Activated naive CD4-positive, alpha-beta T cell treated with anti-CD3 and anti-CD28 coated beads, Interleukin-2, amount 10 ng/mL, durations not matched to agents 5 hours and 36 hours (primary cell): ENCODE results near the gene DDA1. TPM values are rescaled to one million over a fixed set of nuclear protein-coding genes. Genes with fewer than 3 reads are reported as not detected.

Experiments used
- total RNA-seq, 2 experiments: library from RNA; stranded (reverse); gene quantifications; one replicate each; pipeline ENCODE4 v1.2.3, GENCODE V29; 2021

DDA1 gene
- 10 to 100 TPM; 47.2 to 52.9 TPM for total RNA-seq

DNA sequence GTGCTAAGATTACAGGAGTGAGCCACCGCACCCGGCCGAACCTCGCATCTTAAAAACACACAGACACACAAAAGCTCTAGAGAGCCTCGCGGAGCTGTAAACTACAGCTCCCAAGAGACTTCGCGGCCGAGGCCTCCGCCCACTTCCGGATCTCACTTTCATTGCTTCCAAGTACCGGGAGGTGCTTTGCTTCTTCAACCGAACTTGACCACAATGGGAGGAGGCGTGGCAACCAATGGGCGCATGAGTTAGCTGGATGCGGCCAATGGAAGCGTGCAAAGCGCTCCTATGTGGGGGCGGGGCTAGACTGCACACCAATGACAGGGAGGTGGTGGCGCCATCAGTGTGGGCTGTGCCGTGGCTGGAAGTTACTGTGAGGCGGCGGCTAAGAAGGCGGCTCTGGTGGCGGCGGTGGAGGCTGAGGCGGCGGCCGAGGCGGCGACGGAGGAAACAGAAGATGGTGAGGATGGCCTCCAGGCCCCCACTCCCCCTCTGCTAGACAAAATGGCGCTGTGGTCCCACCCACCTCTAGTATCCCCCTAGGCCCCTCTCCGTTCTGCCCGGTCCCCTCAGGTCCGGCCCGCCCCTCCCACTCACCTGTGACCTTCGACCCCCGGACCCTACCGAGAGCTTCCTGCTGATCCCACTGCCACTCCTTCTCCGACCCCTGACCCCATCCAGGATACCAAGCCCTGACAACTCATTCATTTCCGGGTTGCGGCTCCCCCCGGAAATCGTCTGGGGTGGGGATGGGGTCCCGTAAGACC, at the start of gene DDA1:
Gene DDA1, plus strand, starts transcription at position 366 of the 767 bp plus-strand sequence. Its CDS starts 92 bp downstream, at position 458.

GRCh38 chr19:17264641-17264979, 44.8 kb upstream of the DDA1 start, which contains the start of gene USHBP1:
TSS of gene USHBP1 (minus strand) at chr19:17264745. CDS start at chr19:17264299, 446 bp downstream.

GRCh38 chr19:17266975-17267788, 42.2 kb upstream of the DDA1 start, which contains the start of gene BABAM1:
TSS of gene BABAM1 (plus strand) at chr19:17267443. CDS start at chr19:17268807, 1,364 bp downstream.

GRCh38 chr19:17281391-17282304, 27.7 kb upstream of the DDA1 start, which contains the start of gene ANKLE1:
TSS of gene ANKLE1 (plus strand) at chr19:17281901. CDS start at chr19:17281921, 20 bp downstream.

GRCh38 chr19:17303167-17303939, 6.0 kb upstream of the DDA1 start, which contains the start of gene ABHD8:
TSS of gene ABHD8 (minus strand) at chr19:17303425. CDS start at chr19:17301616, 1,809 bp downstream.

GRCh38 chr19:17305517-17306284, 3.7 kb upstream of the DDA1 start, which contains the start of gene MRPL34:
TSS of gene MRPL34 (plus strand) at chr19:17305872. CDS start at chr19:17305893, 21 bp downstream.

GRCh38 chr19:17334414-17335409, 25.3 kb downstream of the DDA1 start, which contains the start of gene ANO8:
TSS of gene ANO8 (minus strand) at chr19:17334855. CDS start at chr19:17334670, 185 bp downstream.

DNA sequence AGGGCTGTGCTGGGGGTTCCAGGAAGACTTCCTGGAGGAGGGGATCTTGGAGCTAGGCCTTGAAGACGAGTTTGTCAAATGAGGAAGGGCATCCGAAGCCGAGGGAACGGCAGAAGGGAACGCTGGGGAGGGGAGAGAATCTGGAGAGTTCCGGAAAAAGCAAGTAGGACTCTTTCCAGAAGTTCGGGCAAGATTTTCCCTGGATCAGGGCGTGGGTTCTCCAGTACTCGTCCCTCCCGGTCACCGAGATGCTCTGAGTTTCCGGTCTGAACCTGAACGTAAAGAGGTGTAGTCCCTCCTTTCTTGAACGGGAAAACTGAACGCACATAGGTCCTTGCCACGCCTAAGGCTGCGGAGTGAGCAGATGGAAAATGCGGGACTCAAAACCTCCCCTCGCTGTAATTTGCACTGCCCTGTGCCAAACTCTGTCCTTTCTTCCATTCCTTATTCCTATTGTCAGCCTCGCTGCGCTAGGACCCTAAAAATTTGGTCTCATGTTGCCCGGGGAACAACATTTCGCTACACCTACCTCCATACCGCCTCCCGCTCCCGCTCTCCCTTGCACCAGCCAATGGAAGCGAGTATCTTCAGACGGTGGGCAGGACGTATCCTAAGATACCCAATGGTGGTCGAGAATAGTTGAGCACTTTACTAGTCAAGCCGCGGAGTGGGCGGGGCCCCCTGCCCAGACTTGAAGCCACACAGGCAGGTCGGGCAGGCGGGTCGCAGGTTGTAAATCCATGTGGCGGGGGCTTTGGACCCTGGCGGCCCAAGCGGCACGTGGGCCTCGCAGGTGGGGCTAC, 27.7 kb downstream of the DDA1 start, which contains the start of gene GTPBP3:
Gene GTPBP3, plus strand, starts transcription at position 682 of the 803 bp plus-strand sequence. Its CDS starts 59 bp downstream, at position 741.

Other genes with a start within 250 kb of the DDA1 start
- 10 to 100 TPM; 29.1 to 30.9 TPM for gene HAUS8, start 234.1 kb upstream of the DDA1 start, total RNA-seq
- gene MYO9B, start 233.8 kb upstream of the DDA1 start, total RNA-seq: 100 to 1,000 TPM; 209 to 213 TPM
- 10 to 100 TPM; 29.3 to 32.3 TPM for gene USE1, start 94.2 kb upstream of the DDA1 start, total RNA-seq
- 10 to 100 TPM; 29.0 to 32.4 TPM for gene OCEL1, start 83.3 kb upstream of the DDA1 start, total RNA-seq
- 1 to 10 TPM; 7.8 to 9.0 TPM for gene NR2F6, start 63.6 kb upstream of the DDA1 start, total RNA-seq
- gene USHBP1, start 44.8 kb upstream of the DDA1 start, total RNA-seq: under 1 TPM; 0.26 to 0.66 TPM
- 10 to 100 TPM; 97.6 to 98.3 TPM for gene BABAM1, start 42.1 kb upstream of the DDA1 start, total RNA-seq
- gene ANKLE1, start 27.7 kb upstream of the DDA1 start, total RNA-seq: 1 to 10 TPM; 7.0 to 8.2 TPM
- gene ABHD8, start 6.1 kb upstream of the DDA1 start, total RNA-seq: 1 to 10 TPM; 9.2 to 9.6 TPM
- 10 to 100 TPM; 81.9 to 94.5 TPM for gene MRPL34, start 3.7 kb upstream of the DDA1 start, total RNA-seq
- 10 to 100 TPM; 16.6 to 17.4 TPM for gene ANO8, start 25.3 kb downstream of the DDA1 start, total RNA-seq
- gene GTPBP3, start 28.0 kb downstream of the DDA1 start, total RNA-seq: 10 to 100 TPM; 35.2 to 36.5 TPM
- under 1 TPM in 1 of 2 experiments, not detected in 1; 0.43 TPM for gene PLVAP, start 67.8 kb downstream of the DDA1 start, total RNA-seq
- 1 to 10 TPM; 2.1 to 2.2 TPM for gene CCDC194, start 84.6 kb downstream of the DDA1 start, total RNA-seq
- 100 to 1,000 TPM; 104 to 111 TPM for gene BST2, start 96.1 kb downstream of the DDA1 start, total RNA-seq
- 10 to 100 TPM; 38.8 to 39.2 TPM for gene MVB12A, start 110.5 kb downstream of the DDA1 start, total RNA-seq
- not detected for gene TMEM221, start 139.1 kb downstream of the DDA1 start, total RNA-seq
- not detected for gene NXNL1, start 151.4 kb downstream of the DDA1 start, total RNA-seq
- 1 to 10 TPM; 4.7 to 5.4 TPM for gene SLC27A1, start 161.0 kb downstream of the DDA1 start, total RNA-seq
- gene PGLS, start 202.1 kb downstream of the DDA1 start, total RNA-seq: 100 to 1,000 TPM; 100 to 104 TPM
- 10 to 100 TPM; 52.0 to 54.4 TPM for gene COLGALT1, start 246.1 kb downstream of the DDA1 start, total RNA-seq